H1 (cell line): ENCODE data around the gene PIK3R6. TPM values are rescaled to one million over a fixed set of nuclear protein-coding genes. Genes with fewer than 3 reads are reported as not detected.

Experiments
- CTCF ChIA-PET: fragments of 300-600 bp; sonication (Branson Sonifier 250); formaldehyde crosslinking; loops from one replicate; lab custom pipeline; 2021; ENCODE audit not compliant: partially characterized antibody; lab: Charles Lee
- POLR2A ChIA-PET: fragments of 300-600 bp; sonication (Branson Sonifier 250); formaldehyde crosslinking; loops from one replicate; lab custom pipeline; 2021; ENCODE audit warnings: inconsistent platforms; ENCODE audit not compliant: partially characterized antibody; lab: Charles Lee
- DNase-seq, 2 experiments: peaks; one replicate each; pipeline versions ENCODE4 v3.0.0 to v3.0.0-alpha.2; 2010 to 2022; ENCODE audit warnings: low spot score in 2 of 2, low read depth in 1 of 2, mixed read lengths in 1 of 2
- FAIRE-seq: peaks from 2 replicates; lab custom pipeline; 2011; peaks lifted over from hg19 to GRCh38; lab: Jason Lieb, UNC
- H2AFZ ChIP-seq: 2 replicates; pipeline ENCODE4 v1.8.1; 2012; ENCODE audit warnings: low read length, inconsistent platforms
- H2AK5ac ChIP-seq: 2 replicates; pipeline ENCODE4 v1.6.1; 2013; ENCODE audit warnings: low read depth, low read length
- H2BK120ac ChIP-seq: replicated peaks from 2 replicates; pipeline ENCODE3; 2013; ENCODE audit warnings: low read depth, low read length, inconsistent platforms
- H2BK12ac ChIP-seq: 2 replicates; pipeline ENCODE4 v1.6.1; 2013; ENCODE audit warnings: low read depth, low read length
- H2BK15ac ChIP-seq: 2 replicates; pipeline ENCODE4 v1.6.1; 2013; ENCODE audit warnings: low read length
- H2BK20ac ChIP-seq: 2 replicates; pipeline ENCODE4 v1.6.1; 2013; ENCODE audit warnings: low read length
- H2BK5ac ChIP-seq: 2 replicates; pipeline ENCODE4 v1.6.1; 2013; ENCODE audit warnings: low read depth, low read length
- H3K14ac ChIP-seq: 2 replicates; pipeline ENCODE4 v1.6.1; 2013; ENCODE audit warnings: inconsistent platforms; ENCODE audit not compliant: insufficient read length
- H3K18ac ChIP-seq: 2 replicates; pipeline ENCODE4 v1.6.1; 2013; ENCODE audit warnings: low read length; ENCODE audit errors: extremely low read depth
- H3K23ac ChIP-seq: 2 replicates; pipeline ENCODE4 v1.6.1; 2013; ENCODE audit warnings: inconsistent platforms; ENCODE audit not compliant: insufficient read length
- H3K23me2 ChIP-seq: 2 replicates; pipeline ENCODE4 v1.6.1; 2013; ENCODE audit warnings: low read depth, low read length
- H3K27ac ChIP-seq: 2 replicates; pipeline ENCODE4 v1.6.1; 2011; ENCODE audit warnings: low read depth, low read length, inconsistent platforms
- H3K27me3 ChIP-seq, 4 experiments: replicated peaks in 1 of 4; 1 replicate in 1 of 4; 2 replicates in 3 of 4; pipeline versions ENCODE4 v1.6.1 to v1.8.1; 2011 to 2013; ENCODE audit warnings: low read length in 3 of 4, mild to moderate bottlenecking in 3 of 4, inconsistent platforms in 2 of 4, mixed read lengths in 2 of 4, moderate library complexity in 1 of 4; ENCODE audit not compliant: control insufficient read depth in 3 of 4, insufficient read depth in 3 of 4; ENCODE audit errors: extremely low read depth in 1 of 4
- H3K36me3 ChIP-seq, 4 experiments: 2 replicates each; pipeline versions ENCODE4 v1.6.1 to v1.8.1; 2011 to 2013; ENCODE audit warnings: mild to moderate bottlenecking in 4 of 4, low read length in 3 of 4, moderate library complexity in 2 of 4, control low read depth in 1 of 4, inconsistent platforms in 1 of 4; ENCODE audit not compliant: insufficient read depth in 4 of 4, control insufficient read depth in 2 of 4
- H3K4ac ChIP-seq: replicated peaks from 2 replicates; pipeline ENCODE3; 2013; ENCODE audit warnings: low read length, low read depth, mixed read lengths, inconsistent platforms; ENCODE audit not compliant: insufficient read length
- H3K4me1 ChIP-seq, 4 experiments: replicated peaks in 1 of 4; 1 replicate in 1 of 4; 2 replicates in 3 of 4; pipeline versions ENCODE4 v1.6.1 to v1.8.1; 2011 to 2013; ENCODE audit warnings: low read length in 3 of 4, inconsistent platforms in 2 of 4, mixed read lengths in 1 of 4; ENCODE audit not compliant: insufficient read depth in 4 of 4, control insufficient read depth in 3 of 4
- H3K4me2 ChIP-seq, 2 experiments: 2 replicates each; pipeline versions ENCODE4 v1.6.1 to v1.8.1; 2011 to 2013; ENCODE audit warnings: low read depth in 2 of 2, low read length in 2 of 2, control low read depth in 1 of 2, inconsistent platforms in 1 of 2, mild to moderate bottlenecking in 1 of 2; ENCODE audit not compliant: insufficient read depth in 1 of 2
- H3K4me3 ChIP-seq, 4 experiments: fragments of 200-600, 300-600 bp in 1 of 4; sonication (generic), shearing (Covaris generic), sonication (Bioruptor Twin) in 1 of 4; 2 replicates each; pipeline versions ENCODE4 v1.5.1 to v1.8.1; 2011 to 2016; ENCODE audit warnings: low read length in 4 of 4, low read depth in 3 of 4, control low read depth in 2 of 4, inconsistent platforms in 2 of 4, mild to moderate bottlenecking in 2 of 4, mixed read lengths in 1 of 4, moderate library complexity in 1 of 4; ENCODE audit not compliant: insufficient read depth in 2 of 4; ENCODE audit errors: extremely low read depth in 1 of 4
- H3K56ac ChIP-seq: replicated peaks from 2 replicates; pipeline ENCODE3; 2013; ENCODE audit warnings: low read depth, mild to moderate bottlenecking, mixed read lengths, low read length, inconsistent platforms; ENCODE audit not compliant: insufficient read length
- H3K79me1 ChIP-seq: 2 replicates; pipeline ENCODE4 v1.6.1; 2013; ENCODE audit warnings: low read depth, low read length, control low read depth
- H3K79me2 ChIP-seq, 2 experiments: 2 replicates each; pipeline versions ENCODE4 v1.6.1 to v1.8.1; 2012 to 2013; ENCODE audit warnings: low read length in 2 of 2, mild to moderate bottlenecking in 2 of 2, inconsistent platforms in 1 of 2; ENCODE audit not compliant: insufficient read depth in 2 of 2, control insufficient read depth in 1 of 2
- H3K9ac ChIP-seq, 4 experiments: replicated peaks in 1 of 4; 1 replicate in 1 of 4; 2 replicates in 3 of 4; pipeline versions ENCODE4 v1.6.1 to v1.8.1; 2011 to 2013; ENCODE audit warnings: low read depth in 3 of 4, low read length in 3 of 4, control low read depth in 2 of 4, mild to moderate bottlenecking in 2 of 4, moderate library complexity in 2 of 4, inconsistent platforms in 1 of 4; ENCODE audit errors: extremely low read depth in 1 of 4
- H3K9me3 ChIP-seq, 2 experiments: 2 replicates each; pipeline versions ENCODE4 v1.6.1 to v1.8.1; 2012 to 2013; ENCODE audit warnings: mild to moderate bottlenecking in 2 of 2, moderate library complexity in 2 of 2, control low read depth in 1 of 2, inconsistent platforms in 1 of 2, low read depth in 1 of 2, low read length in 1 of 2, mixed read lengths in 1 of 2; ENCODE audit not compliant: insufficient read depth in 2 of 2
- H4K20me1 ChIP-seq, 2 experiments: replicated peaks in 1 of 2; 2 replicates each; pipeline versions ENCODE3 to v1.8.1; 2011 to 2013; ENCODE audit warnings: inconsistent platforms in 2 of 2, low read length in 2 of 2, mild to moderate bottlenecking in 1 of 2; ENCODE audit not compliant: insufficient read depth in 2 of 2, control insufficient read depth in 1 of 2
- H4K5ac ChIP-seq: 2 replicates; pipeline ENCODE4 v1.6.1; 2013; ENCODE audit warnings: low read length, low read depth, mixed read lengths, inconsistent platforms; ENCODE audit not compliant: insufficient read length
- H4K8ac ChIP-seq: 2 replicates; pipeline ENCODE4 v1.8.0; 2013; ENCODE audit warnings: mild to moderate bottlenecking, moderate library complexity, low read length, inconsistent platforms; ENCODE audit not compliant: insufficient read depth; ENCODE audit errors: extremely low read depth
- H4K91ac ChIP-seq: replicated peaks from 2 replicates; pipeline ENCODE3; 2013; ENCODE audit warnings: low read length, mixed read lengths, inconsistent platforms; ENCODE audit not compliant: insufficient read length
- BRCA1 ChIP-seq: IDR thresholded peaks from 2 replicates; pipeline ENCODE4 v1.6.1; 2012; ENCODE audit warnings: low read depth, low read length, improper control_type of control experiment
- CBX8 ChIP-seq: fragments of 300-800, 300-1000 bp; sonication (generic); IDR thresholded peaks from 2 replicates; pipeline ENCODE4 v1.7.1; 2016; ENCODE audit warnings: low read depth, low read length, borderline replicate concordance
- CTCF ChIP-seq, 3 experiments: IDR thresholded peaks; 1 replicate in 2 of 3; 2 replicates in 1 of 3; pipeline versions ENCODE4 v1.5.1 to v1.6.1; 2011; ENCODE audit warnings: low read length in 3 of 3, mild to moderate bottlenecking in 3 of 3, inconsistent platforms in 2 of 3, low read depth in 1 of 3, moderate library complexity in 1 of 3; ENCODE audit not compliant: insufficient read depth in 1 of 3; ENCODE audit errors: control extremely low read depth in 1 of 3
- KDM1A ChIP-seq: fragments of 200-600, 300-600 bp; sonication (generic); IDR thresholded peaks from 2 replicates; pipeline ENCODE4 v1.7.1; 2016; ENCODE audit warnings: mild to moderate bottlenecking, low read length, borderline replicate concordance
- KDM4A ChIP-seq: IDR thresholded peaks from one replicate; pipeline ENCODE4 v1.7.1; 2012; ENCODE audit warnings: low read depth, mild to moderate bottlenecking, moderate library complexity, low read length, inconsistent platforms; ENCODE audit not compliant: severe bottlenecking
- SIX5 ChIP-seq: IDR thresholded peaks from 2 replicates; pipeline ENCODE4 v1.6.1; 2011; ENCODE audit warnings: mild to moderate bottlenecking, low read depth, low read length
- SUZ12 ChIP-seq: fragments of 200-600 bp; sonication (generic); IDR thresholded peaks from 2 replicates; pipeline ENCODE4 v1.6.1; 2012; ENCODE audit warnings: mild to moderate bottlenecking, inconsistent platforms, low read length, moderate library complexity, mixed read lengths
- TAF7 ChIP-seq: optimal IDR thresholded peaks from 2 replicates; pipeline ENCODE3; 2011; ENCODE audit warnings: low read depth, mild to moderate bottlenecking, inconsistent platforms, low read length, moderate library complexity, borderline replicate concordance
- TEAD4 ChIP-seq: IDR thresholded peaks from 2 replicates; pipeline ENCODE4 v1.6.1; 2012; ENCODE audit warnings: low read depth, low read length, inconsistent platforms, mixed read lengths
- polyA plus RNA-seq, 7 experiments: library from polyadenylated mRNA; depleted of rRNA in 3 of 7; stranded (reverse) in 5 of 7; unstranded in 2 of 7; fragments of >200 nt in 5 of 7; fragments of 200-250 nt in 2 of 7; gene quantifications; 1 replicate in 5 of 7; 2 replicates in 1 of 7; 4 replicates in 1 of 7; pipeline versions ENCODE4 v1.2.1 to v1.2.3, GENCODE V29; 2011 to 2013; ENCODE audit warnings: missing spikeins in 2 of 7, mixed read lengths in 2 of 7
- total RNA-seq: library from RNA; stranded (reverse); fragmentation: NEBNext Ultra II Directional; extraction: Animal tissue kit (Norgen Biotek cat#: 25700); gene quantifications from 2 replicates; pipeline ENCODE4 v1.2.1, GENCODE V29; 2021
- TF ChIP-seq, protein P1 (sequence below): IDR thresholded peaks from 2 replicates; pipeline ENCODE4 v1.6.1; 2012; ENCODE audit warnings: inconsistent platforms

PIK3R6 gene
- total and polyA plus RNA-seq, 2 of the 8 experiments (the other 6 are each of a cell fraction or from before 2014, with no cell fraction given): 0.24 to 1.2 TPM

GRCh38 chr17:8776248-8776647 is 91.2 kb downstream of the PIK3R6 start:
- H3K4me2 ChIP-seq: no peak overlapping the region
- no peaks in the 10 kb centered on the region for H4K20me1 ChIP-seq
- H3K9ac ChIP-seq: no peak overlapping the region
- FAIRE-seq (no peak), DNase-seq (peak in 1 of 2 experiments; percentile 13)
- H3K4me1 ChIP-seq: no peaks in the 10 kb centered on the region
- H2AK5ac ChIP-seq: no peak overlapping the region
- H3K36me3 ChIP-seq: no peaks in the 10 kb centered on the region
- H3K4me3 ChIP-seq: no peak overlapping the region
- H3K18ac ChIP-seq: no peak overlapping the region
- no peak overlapping the region for H4K8ac ChIP-seq
- no peak overlapping the region for H2BK12ac ChIP-seq
- no peak overlapping the region for H2BK15ac ChIP-seq
- H2BK20ac ChIP-seq: no peak overlapping the region
- H2AFZ ChIP-seq: no peak overlapping the region
- H3K14ac ChIP-seq: no peak overlapping the region
- CTCF ChIA-PET: interaction anchor here (1.0 to 1.7 kb wide), 7 partner anchors 9 to 107 kb away, joined by 3 to 10 read pairs (median 4); no protein-coding TSS in a partner anchor
- TF ChIP-seq KDM4A: no peak
- TF ChIP-seq BRCA1: no peak
- no peak for TF ChIP-seq SUZ12
- TF ChIP-seq TAF7: no peak
- no peak for TF ChIP-seq CBX8
- TF ChIP-seq CTCF (IDR thresholded peaks at IDR 0.05; ENCODE audit: control extremely low read depth in 1 of 3, insufficient read depth in 1 of 3, low read depth in 1 of 3, low read length in 3 of 3): no peak
- TF ChIP-seq KDM1A: no peak
- TF ChIP-seq, protein P1, sequence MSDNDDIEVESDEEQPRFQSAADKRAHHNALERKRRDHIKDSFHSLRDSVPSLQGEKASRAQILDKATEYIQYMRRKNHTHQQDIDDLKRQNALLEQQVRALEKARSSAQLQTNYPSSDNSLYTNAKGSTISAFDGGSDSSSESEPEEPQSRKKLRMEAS: no peak
- no peak for TF ChIP-seq TEAD4
- TF ChIP-seq SIX5: no peak
- TF ChIP-seq, all 59 proteins: peak for 0
- Histone ChIP-seq H3K27ac (no peak overlapping the region), H2BK5ac (no peak overlapping the region), H3K23me2 (no peaks in the 10 kb centered on the region), H3K4ac (no peak overlapping the region), H3K56ac (no peak overlapping the region), H3K23ac (no peak overlapping the region), H3K79me2 (no peaks in the 10 kb centered on the region), H3K79me1 (no peaks in the 10 kb centered on the region), H3K9me3 (no peaks in the 10 kb centered on the region), H2BK120ac (no peak overlapping the region), H3K27me3 (no peaks in the 10 kb centered on the region), H4K5ac (no peak overlapping the region), H4K91ac (no peak overlapping the region)
- POLR2A ChIA-PET: interaction anchor here (0.9 kb wide), 1 partner anchor 10 kb away, joined by 3 read pairs; no protein-coding TSS in a partner anchor
